GM23338 (cell line): ENCODE measurements around the gene YWHAQ. TPM values are rescaled to one million over a fixed set of nuclear protein-coding genes. Genes with fewer than 3 reads are reported as not detected.
"Not testable (repeated sequence)": the region's sequence is repeated elsewhere in the genome, so short reads cannot be mapped to it uniquely, and the experiment has no call there.

Experiments
- ATAC-seq: fragments of 200-7000 bp; cut with Tn5 transposase; 3 replicates; pipeline ENCODE4 v1.9.1; 2020
- DNase-seq: peaks from one replicate; pipeline ENCODE4 v3.0.0-alpha.2; 2015; ENCODE audit warnings: low spot score
- H2AFZ ChIP-seq: fragments of 200-600 bp; sonication (generic); 2 replicates; pipeline ENCODE4 v1.8.0; 2016; ENCODE audit warnings: antibody characterized with exemption, mild to moderate bottlenecking, moderate library complexity
- H3F3A ChIP-seq: fragments of 200-600 bp; sonication (generic); replicated peaks from 2 replicates; pipeline ENCODE4 v1.8.0; 2017; ENCODE audit warnings: antibody characterized with exemption, mixed run types, low read depth
- H3K27ac ChIP-seq: fragments of 200-600 bp; sonication (generic); 2 replicates; pipeline ENCODE4 v1.6.1; 2016; ENCODE audit warnings: low read depth
- H3K27me3 ChIP-seq: fragments of 200-600 bp; sonication (generic); 2 replicates; pipeline ENCODE4 v1.8.0; 2016; ENCODE audit warnings: mild to moderate bottlenecking, mixed run types, moderate library complexity; ENCODE audit not compliant: insufficient read depth
- H3K36me3 ChIP-seq: fragments of 200-600 bp; sonication (generic); 2 replicates; pipeline ENCODE4 v1.8.0; 2016; ENCODE audit warnings: mild to moderate bottlenecking; ENCODE audit not compliant: insufficient read depth
- H3K4me1 ChIP-seq: fragments of 200-600 bp; sonication (generic); 2 replicates; pipeline ENCODE4 v1.8.0; 2016; ENCODE audit warnings: mild to moderate bottlenecking, moderate library complexity; ENCODE audit not compliant: insufficient read depth
- H3K4me2 ChIP-seq: fragments of 200-600 bp; sonication (generic); 2 replicates; pipeline ENCODE4 v1.7.1; 2017; ENCODE audit warnings: mixed run types
- H3K4me3 ChIP-seq: fragments of 200-600 bp; sonication (generic); 2 replicates; pipeline ENCODE4 v1.6.1; 2016; ENCODE audit warnings: mixed run types
- H3K79me2 ChIP-seq: fragments of 200-600 bp; sonication (generic); replicated peaks from 2 replicates; pipeline ENCODE4 v1.8.0; 2017; ENCODE audit warnings: mild to moderate bottlenecking; ENCODE audit not compliant: insufficient read depth
- H3K9me2 ChIP-seq: fragments of 200-600 bp; sonication (generic); 2 replicates; pipeline ENCODE4 v1.8.0; 2017; ENCODE audit not compliant: insufficient read depth
- H4K20me1 ChIP-seq: fragments of 200-600 bp; sonication (generic); replicated peaks from 2 replicates; pipeline ENCODE4 v1.8.0; 2017; ENCODE audit warnings: mild to moderate bottlenecking; ENCODE audit not compliant: insufficient read depth
- H3K27ac Mint-ChIP-seq: 2 replicates; pipeline ENCODE4 v1.8.0; 2020; ENCODE audit warnings: inconsistent platforms, mild to moderate bottlenecking, moderate library complexity, mixed read lengths
- H3K27me3 Mint-ChIP-seq: 3 replicates; pipeline ENCODE4 v1.8.0; 2022; ENCODE audit warnings: low read depth, mild to moderate bottlenecking, moderate library complexity, mixed read lengths, inconsistent platforms; ENCODE audit not compliant: insufficient read depth, poor library complexity
- H3K36me3 Mint-ChIP-seq: 3 replicates; pipeline ENCODE4 v1.8.0; 2021; ENCODE audit warnings: low read depth, mild to moderate bottlenecking, inconsistent platforms, moderate library complexity, mixed read lengths
- H3K4me1 Mint-ChIP-seq: 3 replicates; pipeline ENCODE4 v1.8.0; 2020; ENCODE audit warnings: mild to moderate bottlenecking, inconsistent platforms, mixed read lengths
- H3K4me3 Mint-ChIP-seq: 3 replicates; pipeline ENCODE4 v1.8.0; 2021; ENCODE audit warnings: moderate library complexity, mild to moderate bottlenecking, inconsistent platforms, mixed read lengths
- H3K9me3 Mint-ChIP-seq: 3 replicates; pipeline ENCODE4 v1.8.0; 2020; ENCODE audit warnings: moderate library complexity, mild to moderate bottlenecking, inconsistent platforms, mixed read lengths
- ETS1 ChIP-seq: IDR thresholded peaks from 2 replicates; pipeline ENCODE4 v1.6.1; 2016; ENCODE audit warnings: antibody characterized with exemption
- EZH2phosphoT487 ChIP-seq: fragments of 200-600 bp; sonication (generic); IDR thresholded peaks from one replicate; pipeline ENCODE4 v1.8.1; 2018; ENCODE audit warnings: antibody characterized with exemption; ENCODE audit not compliant: unreplicated experiment
- JUNB ChIP-seq: IDR thresholded peaks from one replicate; pipeline ENCODE4 v1.6.1; 2016; ENCODE audit warnings: antibody characterized with exemption; ENCODE audit not compliant: unreplicated experiment
- STAT1 ChIP-seq: IDR thresholded peaks from one replicate; pipeline ENCODE4 v1.6.1; 2016; ENCODE audit warnings: antibody characterized with exemption; ENCODE audit not compliant: unreplicated experiment
- ZNF462 ChIP-seq: fragments of 250-450 bp; sonication (Bioruptor Pico); IDR thresholded peaks from 2 replicates; pipeline ENCODE4 v1.5.0; 2020; ENCODE audit warnings: mild to moderate bottlenecking, moderate library complexity
- polyA plus RNA-seq: library from polyadenylated mRNA; unstranded; fragments of >200 nt; fragmentation: Nextera tagmentation; extraction: Ambion mirVana; gene quantifications from 2 replicates; pipeline ENCODE4 v1.2.1, GENCODE V29; 2016
- total RNA-seq: library from RNA; depleted of rRNA; stranded (reverse); fragments of >200 nt; shearing (Covaris generic); gene quantifications from 2 replicates; pipeline ENCODE4 v1.2.3, GENCODE V29; 2014

YWHAQ gene
- total and polyA plus RNA-seq, 2 experiments from 2014 or later = 295 to 464 TPM

GRCh38 chr2:9595746-9596145, 35.1 kb downstream of the YWHAQ start (continued):
- no peak for TF ChIP-seq ZNF462 (CRISPR knock-in tag)

GRCh38 chr2:9595256-9595655, 35.5 kb downstream of the YWHAQ start:
- not testable (repeated sequence) for H3F3A ChIP-seq, H2AFZ ChIP-seq, ATAC-seq, H3K27ac Mint-ChIP-seq, H3K4me1 ChIP-seq, H3K4me3 Mint-ChIP-seq, H3K4me1 Mint-ChIP-seq, H3K4me3 ChIP-seq, DNase-seq, H3K36me3 ChIP-seq, H3K4me2 ChIP-seq, H3K27me3 Mint-ChIP-seq, H3K9me2 ChIP-seq, H3K27me3 ChIP-seq
- H4K20me1 ChIP-seq = peaks cover 68% of the 10 kb centered on the region
- peaks cover 99% of the 10 kb centered on the region for H3K79me2 ChIP-seq
- Mint-ChIP-seq H3K9me3 (peaks cover 15% of the 10 kb centered on the region), H3K36me3 (peaks cover 43% of the 10 kb centered on the region)
- peak overlapping the region; percentile 5; the same call in 1 of the 2 replicates for H3K27ac ChIP-seq

GRCh38 chr2:9594366-9595054, 36.3 kb downstream of the YWHAQ start:
- no peaks in the 10 kb centered on the region for H3K9me2 ChIP-seq
- no peak overlapping the region for H3K4me3 ChIP-seq
- H3K79me2 ChIP-seq = peaks cover 99% of the 10 kb centered on the region
- H4K20me1 ChIP-seq = peaks cover 60% of the 10 kb centered on the region
- H3K27me3 Mint-ChIP-seq = no peaks in the 10 kb centered on the region
- H3K4me1 Mint-ChIP-seq = peaks cover 3% of the 10 kb centered on the region; the same call in 2 of the 3 replicates
- no peak overlapping the region for H3K4me2 ChIP-seq
- peak overlapping the region; percentile 23 for H3K27ac Mint-ChIP-seq
- DNase-seq = no peak
- peaks cover 41% of the 10 kb centered on the region for H3K36me3 Mint-ChIP-seq
- no peaks in the 10 kb centered on the region for H3K27me3 ChIP-seq
- H3K27ac ChIP-seq = peak overlapping the region; percentile 5; the same call in 1 of the 2 replicates
- H3K9me3 Mint-ChIP-seq = peaks cover 8% of the 10 kb centered on the region
- H3K4me1 ChIP-seq = no peaks in the 10 kb centered on the region
- H3K4me3 Mint-ChIP-seq = no peak overlapping the region
- peak; percentile 73 for ATAC-seq
- peaks cover under 1% of the 10 kb centered on the region; the same call in 1 of the 2 replicates for H3K36me3 ChIP-seq
- no peak overlapping the region for H2AFZ ChIP-seq
- H3F3A ChIP-seq = no peaks in the 10 kb centered on the region
- no peak for TF ChIP-seq EZH2phosphoT487
- TF ChIP-seq JUNB = no peak
- TF ChIP-seq STAT1 = no peak
- no peak for TF ChIP-seq ETS1
